HG03135 (cell line): Measurements from ENCODE around the gene LRPAP1.
"Not testable (repeated sequence)": the region's sequence is repeated elsewhere in the genome, so short reads cannot be mapped to it uniquely, and the experiment has no call there.

Experiments
- ATAC-seq: cut with Tn5 transposase; IDR thresholded peaks from one replicate; pipeline ENCODE4 v1.9.1; 2021; ENCODE audit warnings: mild to moderate bottlenecking, moderate library complexity; ENCODE audit not compliant: unreplicated experiment

Gene LRPAP1

DNA sequence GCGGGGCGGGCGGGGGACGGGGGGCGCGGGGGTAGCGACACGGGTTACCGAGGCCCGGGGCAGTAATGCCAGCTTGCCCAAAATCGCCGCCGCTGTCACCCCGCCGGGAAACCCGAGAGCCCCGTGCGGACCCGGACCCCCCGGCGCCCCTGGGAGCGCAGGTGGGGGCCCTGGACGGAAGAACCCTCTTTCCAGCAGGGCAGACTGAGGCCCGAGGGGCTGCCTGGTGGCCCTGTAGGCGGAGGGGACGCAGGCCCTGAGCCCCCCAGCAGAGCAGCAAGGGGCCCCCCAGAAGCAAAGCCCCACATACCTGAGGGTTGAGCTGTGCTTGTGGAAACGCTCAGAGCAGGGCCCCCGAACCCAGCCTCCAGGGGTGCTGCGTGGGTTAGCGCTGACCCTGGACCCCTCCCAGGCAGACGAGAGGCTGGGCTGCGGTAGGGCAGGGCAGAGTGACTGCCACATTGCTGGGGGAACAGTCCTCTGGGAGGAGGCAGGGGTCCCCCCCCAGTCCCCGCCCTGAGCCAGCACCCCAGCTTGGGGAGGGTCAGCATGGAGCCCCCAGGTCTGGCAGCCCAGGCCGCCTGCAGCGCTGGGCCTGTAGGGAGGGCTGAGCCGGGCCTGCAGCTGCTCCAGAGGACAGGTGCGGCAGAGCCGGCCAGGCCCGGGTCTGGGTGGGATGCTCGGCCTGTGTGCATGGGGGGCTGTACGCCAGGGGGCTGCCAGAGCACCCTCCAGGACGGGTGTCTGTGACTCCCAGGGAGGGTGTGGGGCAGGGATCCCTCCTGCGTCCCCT lies 68.5 kb downstream of the LRPAP1 start:
- no peak for ATAC-seq

DNA sequence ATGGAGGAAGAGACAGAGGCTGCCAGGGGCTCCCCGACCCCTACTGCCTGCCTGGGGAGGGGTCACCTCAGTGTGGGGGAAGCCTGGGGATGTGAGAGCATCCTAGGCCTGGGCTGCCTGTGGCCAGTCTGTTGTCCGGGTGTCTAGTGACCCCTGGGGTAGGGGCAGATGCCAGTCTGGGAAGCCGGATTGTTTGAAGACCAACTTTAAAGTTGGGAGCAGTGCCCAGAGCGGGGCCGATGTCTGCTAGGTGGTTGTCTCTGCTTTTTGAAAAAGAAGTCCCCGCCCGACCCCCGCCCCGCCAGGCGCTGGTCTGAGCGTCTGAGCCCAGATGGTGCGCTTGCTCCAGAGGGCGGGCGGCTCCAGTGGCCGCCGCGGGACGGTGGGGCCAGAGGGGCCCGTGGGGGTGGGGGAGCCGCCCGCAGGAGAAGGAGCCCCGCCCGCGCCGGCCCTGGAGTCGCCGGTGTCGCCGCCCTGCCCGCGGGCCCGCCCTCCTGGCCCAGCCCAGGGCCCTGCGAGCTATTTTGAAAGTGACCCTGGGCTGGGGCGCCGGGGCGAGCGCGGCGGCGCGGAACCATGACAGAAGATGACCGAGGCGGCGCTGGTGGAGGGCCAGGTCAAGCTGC lies 69.3 kb downstream of the LRPAP1 start, which contains the start of gene DOK7:
Gene DOK7, plus strand, starts transcription at position 517 of the 626 bp plus-strand sequence. Its CDS starts 70 bp downstream, at position 587.
- no peak for ATAC-seq

DNA sequence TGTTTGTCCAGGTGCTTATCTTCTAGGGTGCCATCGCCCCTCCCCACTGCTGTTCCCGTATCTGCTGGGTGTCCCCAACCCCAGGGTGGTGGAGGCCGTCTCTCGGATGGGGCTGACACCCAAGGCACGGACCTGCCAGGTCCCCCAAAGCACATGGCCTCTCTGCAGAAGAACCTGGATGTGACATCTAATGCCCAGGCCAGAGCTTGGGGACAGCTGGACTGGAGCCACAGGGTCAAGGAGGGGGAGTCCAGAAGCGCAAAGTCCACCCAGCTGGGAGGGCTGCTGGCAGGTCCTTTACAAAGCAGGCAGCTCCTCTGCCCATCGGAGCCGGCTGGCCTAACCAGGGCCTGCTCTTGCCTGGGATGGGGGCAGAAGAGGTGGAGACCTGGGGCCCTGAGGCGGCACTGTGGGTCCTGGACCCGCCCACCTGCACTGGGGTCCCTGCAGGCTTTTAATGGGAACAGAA lies 69.9 kb downstream of the LRPAP1 start:
- ATAC-seq: no peak

- ATAC-seq: no peak
These were observed 70.5 kb downstream of the LRPAP1 start for GRCh38 chr4:3461515-3462291.

- no peak for ATAC-seq
These were observed 71.3 kb downstream of the LRPAP1 start for GRCh38 chr4:3460926-3461325.

- not testable (repeated sequence) for ATAC-seq
These were observed 73.1 kb downstream of the LRPAP1 start for GRCh38 chr4:3459156-3459555.

GRCh38 chr4:3458371-3458770 lies 73.9 kb downstream of the LRPAP1 start:
- ATAC-seq: no peak

DNA sequence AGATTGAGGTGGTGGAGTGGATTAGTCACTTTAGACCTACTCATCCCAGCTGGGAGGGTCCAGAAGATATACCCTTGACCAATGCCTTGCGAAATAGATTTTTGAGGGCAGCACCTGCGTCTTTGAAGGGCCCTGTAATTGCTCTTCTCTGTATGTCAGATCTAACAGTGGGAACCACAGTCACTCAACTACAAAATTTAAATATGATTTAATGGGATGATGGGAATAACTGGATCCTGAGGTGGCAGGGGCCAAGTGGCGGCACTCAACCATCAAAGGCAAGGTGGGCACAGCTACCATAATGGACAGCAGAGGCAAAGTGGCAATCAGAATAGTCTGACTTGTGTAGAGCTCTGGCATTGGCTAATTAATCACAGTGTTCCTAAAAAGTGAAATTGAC lies 76.6 kb downstream of the LRPAP1 start:
- ATAC-seq: not testable (repeated sequence)
